Embryonic facial prominence (tissue), 1 donor: ENCODE measurements around the gene RASAL2.
"Not testable (repeated sequence)": the region's sequence is repeated elsewhere in the genome, so short reads cannot be mapped to it uniquely, and the experiment has no call there.

Experiments
- DNase-seq: peaks from one replicate; pipeline ENCODE4 v3.0.0-alpha.2; 2016; ENCODE audit errors: extremely low spot score

RASAL2 gene

DNA sequence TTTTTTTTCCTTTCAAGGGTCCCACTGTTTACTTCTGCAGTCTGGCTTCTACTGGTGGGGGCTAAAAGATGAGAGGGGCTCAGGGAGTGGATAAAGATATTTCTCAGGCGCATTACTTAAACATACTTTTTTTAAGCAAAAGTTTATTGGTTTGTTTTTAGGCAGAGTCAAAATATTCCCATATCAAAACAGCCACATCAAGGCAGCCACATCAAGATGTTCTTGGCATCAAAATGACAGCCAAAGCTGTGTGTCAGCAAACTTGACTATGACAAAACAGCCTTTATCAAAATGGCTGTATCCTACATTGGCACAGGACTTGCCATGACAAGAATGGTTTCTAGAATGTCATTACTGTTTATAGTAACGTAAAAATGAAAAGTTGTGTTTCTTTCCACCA is 22.1 kb upstream of the RASAL2 start:
- DNase-seq: no peak

- no peak for DNase-seq
These were observed 21.6 kb upstream of the RASAL2 start for GRCh38 chr1:178072326-178072725.

DNA sequence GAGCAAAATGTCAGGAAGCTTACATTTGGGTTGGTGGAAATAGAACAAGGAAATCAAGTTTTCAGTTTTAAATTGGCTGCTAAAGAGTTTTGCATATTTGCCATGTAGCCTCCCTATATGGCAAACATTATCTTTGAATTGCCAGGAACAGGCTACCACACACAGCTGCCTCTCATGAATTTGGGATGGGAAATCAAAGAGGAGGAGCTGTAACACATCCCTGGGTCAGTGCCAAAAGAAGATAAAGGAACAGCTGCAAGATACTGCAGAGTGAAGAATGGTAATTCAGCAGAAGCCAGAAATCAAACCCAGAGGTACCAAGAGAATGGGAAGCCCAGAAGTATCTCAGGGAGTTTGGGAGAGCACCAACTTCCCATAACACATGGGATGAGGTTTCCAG is 18.6 kb upstream of the RASAL2 start:
- DNase-seq: no peak

DNA sequence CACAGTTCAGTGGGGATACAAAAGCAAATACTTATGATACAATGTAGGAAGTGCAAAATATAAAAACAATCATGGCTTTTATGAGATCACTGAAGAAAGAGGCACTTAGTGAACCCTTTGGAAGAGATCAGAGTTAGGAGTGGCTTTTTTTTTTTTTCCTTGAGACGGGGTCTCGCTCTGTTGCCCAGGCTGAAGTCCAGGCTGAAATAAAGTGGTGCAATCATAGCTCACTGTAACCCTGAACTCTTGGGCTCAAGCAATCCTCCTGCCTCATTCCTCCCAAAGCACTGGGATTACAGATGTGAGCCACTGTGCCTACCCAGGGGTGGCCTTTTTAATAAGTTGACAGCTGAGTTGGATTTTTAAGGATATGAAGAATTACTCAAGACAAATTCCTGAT is 17.3 kb upstream of the RASAL2 start:
- no peak for DNase-seq

DNA sequence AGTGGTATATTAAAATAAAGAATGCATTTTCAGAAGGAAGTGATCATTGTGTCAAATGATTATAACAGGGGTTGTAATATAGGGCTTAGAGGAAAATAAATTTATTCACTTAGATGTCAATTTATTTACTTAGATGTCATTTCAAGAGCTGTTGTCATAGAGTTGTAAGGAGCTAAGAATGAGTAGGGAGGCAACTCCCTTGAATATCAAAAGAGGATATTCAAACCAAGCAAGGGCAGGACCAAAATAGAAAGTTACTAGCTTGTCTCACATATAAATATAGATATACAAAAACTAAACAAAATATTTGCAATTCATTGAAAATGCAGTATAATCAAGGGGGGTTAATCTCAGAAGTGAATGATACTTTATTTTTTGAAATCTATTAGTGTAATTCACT is 16.0 kb upstream of the RASAL2 start:
- DNase-seq: no peak

DNA sequence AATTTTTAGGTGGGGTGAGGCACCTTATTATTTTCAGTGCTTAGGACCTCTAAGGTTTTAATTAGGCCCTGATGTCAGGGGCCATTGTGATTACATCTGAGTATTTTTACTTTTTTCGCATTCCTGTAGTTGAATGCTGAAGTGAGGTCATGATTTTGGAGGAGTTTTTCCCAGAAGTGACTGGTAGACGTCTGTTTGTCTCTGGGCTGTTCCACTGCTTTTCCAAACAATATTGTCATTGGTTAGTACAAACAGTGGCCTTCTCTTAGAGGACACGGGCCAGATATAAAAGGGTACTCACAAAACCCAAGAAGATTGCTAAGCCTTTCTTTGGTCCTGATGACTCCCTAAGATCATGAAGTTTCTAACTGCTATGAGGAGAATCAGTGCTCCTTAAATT is 7.6 kb upstream of the RASAL2 start:
- DNase-seq: no peak

- no peak for DNase-seq
These were observed 7.1 kb upstream of the RASAL2 start for GRCh38 chr1:178086766-178087165.

GRCh38 chr1:178088651-178089050 is 5.3 kb upstream of the RASAL2 start:
- DNase-seq: no peak

GRCh38 chr1:178091454-178091853 is 2.5 kb upstream of the RASAL2 start:
- DNase-seq: not testable (repeated sequence)

DNA sequence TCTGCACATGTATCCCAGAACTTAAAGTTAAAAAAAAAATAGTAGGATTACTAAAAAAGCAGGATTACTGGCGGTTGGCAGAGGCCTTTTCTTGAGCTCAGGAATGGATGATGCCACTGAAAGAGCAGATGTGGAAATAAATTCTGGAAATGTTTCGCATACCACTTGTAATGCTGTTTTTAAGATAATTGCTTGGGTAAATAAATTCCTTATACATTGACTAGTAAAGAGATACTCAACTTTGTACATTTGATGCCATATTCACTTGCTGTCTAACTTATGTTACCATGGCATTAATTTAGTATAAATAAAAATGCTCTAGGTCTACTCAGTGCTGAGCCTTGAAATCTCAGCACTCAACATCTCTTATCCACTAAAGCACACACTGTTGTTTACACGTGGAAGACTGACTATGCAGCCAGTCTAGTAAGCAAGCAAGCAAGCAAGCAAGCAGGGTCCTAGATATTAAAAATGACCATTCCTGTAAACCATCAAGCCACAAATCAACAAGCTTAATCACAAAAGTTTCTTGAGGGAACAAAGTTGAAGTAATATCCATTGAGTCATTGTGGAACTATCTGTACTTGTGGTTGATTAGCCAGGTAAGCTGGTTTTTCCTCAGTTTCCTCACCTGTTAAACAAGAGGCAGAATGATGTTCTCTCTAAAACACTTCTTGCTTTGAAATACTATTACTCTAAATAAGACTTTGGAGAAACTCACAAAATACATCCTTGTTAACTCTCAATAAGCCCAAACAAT is 1.7 kb upstream of the RASAL2 start:
- no peak for DNase-seq

DNA sequence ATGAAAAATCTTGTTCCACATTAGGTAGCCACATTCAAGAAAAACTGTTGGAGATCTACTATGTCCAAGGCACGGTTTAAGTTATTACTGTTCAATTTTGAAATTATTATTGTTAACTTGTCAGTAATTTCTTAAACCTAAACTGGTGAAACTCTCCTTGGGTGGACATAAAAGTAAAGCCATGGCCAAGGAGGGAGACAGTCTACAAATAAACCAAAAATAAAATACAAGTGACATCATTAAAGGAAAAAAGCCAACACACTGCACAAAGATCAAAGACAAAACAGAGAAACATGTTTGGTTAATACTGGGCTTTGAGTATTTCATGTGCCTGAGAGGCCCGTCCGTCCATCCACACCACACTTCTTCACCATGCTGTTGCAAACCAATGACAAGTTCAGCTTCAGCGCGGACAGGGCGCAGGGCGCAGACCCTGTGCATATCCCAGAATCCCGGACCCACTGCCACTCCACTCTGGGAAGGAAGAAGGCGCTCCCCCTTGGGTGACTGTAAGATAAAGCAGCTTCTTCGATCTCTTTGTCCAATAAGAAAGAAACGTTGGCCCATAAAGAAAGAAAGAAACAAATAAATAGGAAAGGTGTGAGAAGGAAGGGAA is 918 bp upstream of the RASAL2 start:
- DNase-seq: no peak

- peak; percentile 91 for DNase-seq
These were observed 382 bp upstream of the RASAL2 start for GRCh38 chr1:178093494-178093950.

- DNase-seq: no peak
These were observed 1.1 kb downstream of the RASAL2 start for GRCh38 chr1:178094739-178095645.

GRCh38 chr1:178096421-178096820 is 2.5 kb downstream of the RASAL2 start:
- DNase-seq: no peak

DNA sequence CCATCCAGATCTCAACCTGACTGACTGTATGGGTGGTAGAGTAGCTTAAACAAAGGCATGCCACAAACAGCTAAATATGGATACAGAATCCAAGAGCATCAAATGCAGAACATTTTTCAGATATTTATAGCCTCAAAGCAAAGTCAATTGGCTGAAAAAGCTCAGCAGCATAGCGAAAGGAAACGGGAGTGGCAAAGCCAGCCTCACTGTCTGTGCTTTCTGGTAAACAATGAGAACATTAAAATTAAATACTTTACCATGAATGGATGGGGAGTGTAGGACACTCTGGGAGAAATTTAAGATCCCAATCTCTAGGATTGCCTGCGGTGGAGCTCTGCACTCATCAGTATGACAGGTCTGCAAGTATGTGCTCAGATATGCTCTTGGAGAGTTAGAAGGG is 4.4 kb downstream of the RASAL2 start:
- no peak for DNase-seq

GRCh38 chr1:178101266-178101630 is 7.3 kb downstream of the RASAL2 start:
- no peak for DNase-seq

DNA sequence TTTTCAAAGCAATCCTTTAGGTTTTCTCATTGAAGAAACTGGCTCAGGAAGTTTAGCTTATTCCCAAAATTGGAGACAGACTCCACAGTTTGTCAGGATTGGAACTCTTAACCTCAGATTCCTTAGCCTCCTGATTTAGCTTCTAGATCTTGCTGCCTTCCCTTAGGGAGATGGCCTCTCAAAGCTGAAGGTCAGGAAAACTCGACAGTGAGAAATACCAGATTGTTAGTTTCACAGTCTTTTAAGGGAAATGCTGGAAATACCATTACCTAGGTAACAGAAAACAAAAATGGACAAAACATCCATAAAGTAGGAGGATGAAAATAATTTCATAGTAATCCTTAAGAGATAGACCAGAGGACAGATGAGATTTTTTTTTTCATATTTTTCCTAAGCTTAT is 7.8 kb downstream of the RASAL2 start:
- no peak for DNase-seq

DNA sequence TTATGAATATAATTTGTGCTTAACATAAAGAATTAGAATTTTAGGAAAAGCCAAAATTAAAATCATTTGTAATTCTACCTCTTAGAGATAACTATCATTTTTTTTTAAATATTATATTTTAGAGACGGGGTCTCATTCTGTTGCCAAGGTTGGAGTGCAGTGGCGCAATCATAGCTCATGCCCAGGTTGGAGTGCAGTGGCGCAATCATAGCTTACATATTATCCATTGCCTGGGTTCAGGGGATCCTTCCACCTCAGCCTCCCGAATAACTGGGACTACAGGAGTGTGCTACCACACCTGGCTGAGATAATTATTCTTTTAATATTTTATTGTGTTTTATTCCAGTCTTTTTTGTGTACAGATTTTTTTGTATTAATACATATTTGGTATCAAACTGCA is 8.3 kb downstream of the RASAL2 start:
- no peak for DNase-seq

DNA sequence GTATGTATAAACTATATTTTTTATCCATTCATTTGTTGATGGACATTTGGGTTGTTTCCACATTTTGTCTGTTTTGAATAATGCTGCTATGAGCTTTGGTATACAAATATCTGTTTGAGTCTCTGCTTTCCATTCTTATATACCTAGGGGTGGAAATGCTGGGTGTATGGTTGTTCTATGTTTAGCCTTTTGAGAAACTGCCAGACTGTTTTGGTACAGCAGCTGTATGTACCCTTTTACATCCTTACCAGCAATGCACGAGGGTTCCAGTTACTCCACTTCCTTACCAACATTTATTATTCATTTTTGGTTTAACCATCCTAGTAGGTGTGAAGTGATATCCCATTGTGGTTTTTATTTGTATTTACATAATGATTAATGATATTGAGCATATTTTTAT is 13.9 kb downstream of the RASAL2 start:
- no peak for DNase-seq

DNA sequence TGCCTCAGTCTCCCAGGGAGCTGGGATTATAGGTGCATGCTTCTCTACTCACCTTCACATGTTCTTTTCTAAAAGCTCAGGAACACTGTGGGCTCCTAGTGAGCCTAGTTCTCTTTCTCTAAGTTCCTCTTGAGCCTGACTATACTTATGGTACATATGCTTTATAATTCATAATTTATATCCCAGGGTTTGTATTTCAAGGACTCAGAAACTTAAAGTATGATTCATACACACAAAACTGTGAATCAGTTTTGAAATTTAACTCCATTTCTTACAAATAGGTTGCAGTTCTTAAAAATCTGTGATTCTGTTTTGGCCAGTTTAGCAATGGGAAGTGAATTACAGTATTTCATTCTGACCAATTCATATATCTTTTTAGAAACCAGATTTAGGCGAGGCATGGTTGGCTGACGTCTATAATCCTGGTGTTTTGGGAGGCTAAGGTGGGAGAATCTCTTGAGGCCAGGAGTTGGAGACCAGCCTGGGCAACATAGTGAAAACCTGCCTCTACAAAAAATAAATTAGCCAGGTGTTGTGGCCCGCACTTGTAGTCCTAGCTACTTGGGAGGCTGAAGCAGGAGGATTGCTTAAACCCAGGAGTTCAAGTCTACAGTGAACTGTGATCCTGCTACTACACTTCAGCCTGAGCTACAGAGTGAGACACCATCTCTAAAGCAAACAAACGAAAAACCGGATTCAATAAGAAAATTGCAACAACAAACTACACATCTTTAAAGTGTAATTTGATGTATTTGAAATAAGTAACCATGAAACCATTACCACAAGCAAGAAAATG is 15.6 kb downstream of the RASAL2 start:
- no peak for DNase-seq

DNA sequence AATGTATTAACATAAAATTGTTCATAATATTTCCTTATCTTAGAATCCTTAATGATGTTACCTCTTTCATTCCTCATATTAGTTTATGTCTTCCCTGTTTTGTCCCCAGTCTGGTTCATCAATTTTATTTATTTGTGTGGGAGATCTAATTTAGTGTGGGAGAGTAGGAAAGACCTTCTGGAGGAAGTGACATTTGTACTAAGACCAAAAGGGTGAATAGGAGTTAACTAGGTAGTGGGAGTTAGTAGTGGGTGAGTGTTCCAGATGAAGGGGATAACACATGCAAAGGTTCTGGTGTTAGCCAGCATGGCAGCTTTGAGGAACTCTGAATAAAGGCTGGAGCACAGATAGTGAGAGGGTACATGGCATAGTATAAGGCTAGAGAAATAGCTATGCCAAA is 21.4 kb downstream of the RASAL2 start:
- DNase-seq: no peak

DNA sequence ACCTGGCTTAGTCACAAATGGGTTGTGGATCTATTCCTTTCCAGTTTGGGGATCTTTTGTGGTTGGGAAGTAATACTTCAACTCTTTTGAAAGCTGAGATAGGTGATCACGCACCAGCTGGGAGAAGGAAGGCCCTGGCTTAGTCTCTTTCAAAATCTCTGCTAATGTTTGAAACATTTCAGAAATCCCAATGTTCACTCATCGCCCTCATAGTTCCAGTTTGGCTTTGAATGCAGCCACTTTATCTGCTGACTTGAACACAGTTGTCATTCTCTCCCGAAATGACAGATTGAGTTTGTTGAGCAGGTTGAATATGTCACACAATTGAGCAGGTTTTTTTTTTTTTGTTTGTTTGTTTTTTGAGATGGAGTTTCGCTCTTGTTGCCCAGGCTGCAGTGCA is 24.6 kb downstream of the RASAL2 start:
- DNase-seq: no peak
